ENCODE measurements around the gene ANKRD63. TPM values are rescaled to one million over a fixed set of nuclear protein-coding genes. Genes with fewer than 3 reads are reported as not detected.

The ANKRD63 gene
- polyA plus RNA-seq, 1 donor (not counting 4 experiments of a cell fraction or from before 2014, with no cell fraction given), result not detected

GRCh38 chr15:40256638-40257235 lies 26.1 kb downstream of the ANKRD63 start:
- Histone ChIP-seq H3K4me2 (ENCODE audit: control insufficient read depth, extremely low read depth, insufficient read depth, low read depth, low read length) (no peak overlapping the region), H3K9ac (ENCODE audit: control insufficient read depth, extremely low read depth, insufficient read depth, low read length) (no peak overlapping the region), H3K79me2 (ENCODE audit: control insufficient read depth, insufficient read depth, low read length) (peaks cover 9% of the 10 kb centered on the region), H3K27me3 (ENCODE audit: control insufficient read depth, extremely low read depth, insufficient read depth, low read length) (no peaks in the 10 kb centered on the region), H3K9me1 (ENCODE audit: control insufficient read depth, extremely low read depth, insufficient read depth, low read length) (no peaks in the 10 kb centered on the region), H4K20me1 (ENCODE audit: control insufficient read depth, extremely low read depth, insufficient read depth, low read length) (no peaks in the 10 kb centered on the region), H2AFZ (ENCODE audit: control insufficient read depth, low read length) (no peak overlapping the region), H3K9me3 (ENCODE audit: control insufficient read depth, low read depth, low read length) (no peaks in the 10 kb centered on the region), H3K36me3 (ENCODE audit: control insufficient read depth in 2 of 2, extremely low read depth in 1 of 2, insufficient read depth in 2 of 2, low read length in 2 of 2) (peaks cover 24 to 25% of the 10 kb centered on the region in 2 experiments), H3K4me1 (ENCODE audit: control insufficient read depth, extremely low read depth, insufficient read depth, low read length) (peaks cover 29% of the 10 kb centered on the region), H3K27ac (ENCODE audit: control insufficient read depth, insufficient read depth, low read length) (no peak overlapping the region), H3K4me3 (ENCODE audit: control insufficient read depth in 2 of 3, extremely low read depth in 1 of 3, insufficient read depth in 2 of 3, low read depth in 1 of 3, low read length in 3 of 3) (no peak overlapping the region)
- DNase-seq (ENCODE audit: low read depth, low spot score) (no peak), FAIRE-seq (no peak)
- dilution Hi-C loops (cut with MboI; ENCODE audit: extremely low pct_ligation_motif_present, low sequenced_read_pairs), result no loop called here
- TF ChIP-seq EZH2 (IDR thresholded peaks at IDR 0.05; ENCODE audit: low read length) (no peak), CTCF (optimal IDR thresholded peaks at IDR 0.05 in 1 of 3, IDR thresholded peaks at IDR 0.05 in 1 of 3, conservative IDR thresholded peaks at IDR 0.05 in 1 of 3; ENCODE audit: extremely low read depth in 1 of 3, insufficient read depth in 2 of 3, low read length in 3 of 3) (no peak)

- dilution Hi-C loops (cut with MboI; ENCODE audit: extremely low pct_ligation_motif_present, low sequenced_read_pairs), result no loop called here
- no peaks in the 10 kb centered on the region for H3K27me3 ChIP-seq (ENCODE audit: control insufficient read depth, extremely low read depth, insufficient read depth, low read length)
- no peak overlapping the region for H3K4me3 ChIP-seq (ENCODE audit: control insufficient read depth in 2 of 3, extremely low read depth in 1 of 3, insufficient read depth in 2 of 3, low read depth in 1 of 3, low read length in 3 of 3)
- H4K20me1 ChIP-seq (ENCODE audit: control insufficient read depth, extremely low read depth, insufficient read depth, low read length), result no peaks in the 10 kb centered on the region
- H3K9ac ChIP-seq (ENCODE audit: control insufficient read depth, extremely low read depth, insufficient read depth, low read length), result no peak overlapping the region
- no peaks in the 10 kb centered on the region for H3K9me1 ChIP-seq (ENCODE audit: control insufficient read depth, extremely low read depth, insufficient read depth, low read length)
- FAIRE-seq, result no peak
- TF ChIP-seq EZH2 (IDR thresholded peaks at IDR 0.05; ENCODE audit: low read length) (no peak), CTCF (optimal IDR thresholded peaks at IDR 0.05 in 1 of 3, IDR thresholded peaks at IDR 0.05 in 1 of 3, conservative IDR thresholded peaks at IDR 0.05 in 1 of 3; ENCODE audit: extremely low read depth in 1 of 3, insufficient read depth in 2 of 3, low read length in 3 of 3) (no peak)
- no peak overlapping the region for H3K27ac ChIP-seq (ENCODE audit: control insufficient read depth, insufficient read depth, low read length)
- no peak overlapping the region for H3K4me2 ChIP-seq (ENCODE audit: control insufficient read depth, extremely low read depth, insufficient read depth, low read depth, low read length)
- peaks cover 35% of the 10 kb centered on the region for H3K4me1 ChIP-seq (ENCODE audit: control insufficient read depth, extremely low read depth, insufficient read depth, low read length)
- peaks cover 9% of the 10 kb centered on the region for H3K79me2 ChIP-seq (ENCODE audit: control insufficient read depth, insufficient read depth, low read length)
- DNase-seq (ENCODE audit: low read depth, low spot score), result no peak
- H3K9me3 ChIP-seq (ENCODE audit: control insufficient read depth, low read depth, low read length), result no peaks in the 10 kb centered on the region
- no peak overlapping the region for H2AFZ ChIP-seq (ENCODE audit: control insufficient read depth, low read length)
- H3K36me3 ChIP-seq (ENCODE audit: control insufficient read depth in 2 of 2, extremely low read depth in 1 of 2, insufficient read depth in 2 of 2, low read length in 2 of 2), result peaks cover 24% of the 10 kb centered on the region in 2 experiments
Observed at GRCh38 chr15:40255033-40255432, 27.8 kb downstream of the ANKRD63 start.

Data from keratinocyte (primary cell).